Activated T-cell treated with anti-CD3 and anti-CD28 coated beads for 24 hours (primary cell): Measurements from ENCODE around the gene EVX2.

Experiments
- DNase-seq: peaks from one replicate; pipeline ENCODE4 v3.0.0-alpha.2; 2020; ENCODE audit warnings: low read depth

EVX2 gene

DNA sequence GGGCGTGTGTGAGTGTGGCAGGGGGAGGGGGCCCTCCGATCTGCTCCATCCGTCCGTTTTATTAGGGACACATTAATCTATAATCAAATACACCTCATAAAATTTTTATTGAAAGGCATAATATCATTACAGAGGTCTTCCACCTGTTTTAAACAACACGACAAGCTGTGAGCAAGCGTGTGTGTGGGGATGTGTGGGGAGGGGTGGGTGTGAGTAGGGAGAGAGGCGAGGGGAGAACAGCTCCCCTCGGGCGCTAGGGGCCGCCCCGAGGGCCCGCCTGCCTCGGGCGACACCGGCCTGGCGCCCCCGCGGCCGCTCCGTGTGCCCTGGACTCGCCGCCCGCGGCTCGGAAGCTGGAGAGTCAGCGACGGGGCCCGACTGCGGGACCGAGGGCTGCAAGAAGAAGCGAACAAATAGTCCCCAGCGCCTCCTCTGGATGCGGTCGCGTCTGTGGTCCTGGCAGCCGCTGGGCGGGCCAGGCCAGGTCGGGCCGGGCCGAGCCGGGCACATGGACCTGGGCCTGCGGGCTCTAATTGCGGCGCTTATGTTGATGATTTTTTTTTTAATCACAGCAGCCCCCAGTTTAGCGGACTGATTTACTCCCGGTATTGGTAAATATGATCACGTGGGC is 38.4 kb upstream of the EVX2 start:
- no peak for DNase-seq

DNA sequence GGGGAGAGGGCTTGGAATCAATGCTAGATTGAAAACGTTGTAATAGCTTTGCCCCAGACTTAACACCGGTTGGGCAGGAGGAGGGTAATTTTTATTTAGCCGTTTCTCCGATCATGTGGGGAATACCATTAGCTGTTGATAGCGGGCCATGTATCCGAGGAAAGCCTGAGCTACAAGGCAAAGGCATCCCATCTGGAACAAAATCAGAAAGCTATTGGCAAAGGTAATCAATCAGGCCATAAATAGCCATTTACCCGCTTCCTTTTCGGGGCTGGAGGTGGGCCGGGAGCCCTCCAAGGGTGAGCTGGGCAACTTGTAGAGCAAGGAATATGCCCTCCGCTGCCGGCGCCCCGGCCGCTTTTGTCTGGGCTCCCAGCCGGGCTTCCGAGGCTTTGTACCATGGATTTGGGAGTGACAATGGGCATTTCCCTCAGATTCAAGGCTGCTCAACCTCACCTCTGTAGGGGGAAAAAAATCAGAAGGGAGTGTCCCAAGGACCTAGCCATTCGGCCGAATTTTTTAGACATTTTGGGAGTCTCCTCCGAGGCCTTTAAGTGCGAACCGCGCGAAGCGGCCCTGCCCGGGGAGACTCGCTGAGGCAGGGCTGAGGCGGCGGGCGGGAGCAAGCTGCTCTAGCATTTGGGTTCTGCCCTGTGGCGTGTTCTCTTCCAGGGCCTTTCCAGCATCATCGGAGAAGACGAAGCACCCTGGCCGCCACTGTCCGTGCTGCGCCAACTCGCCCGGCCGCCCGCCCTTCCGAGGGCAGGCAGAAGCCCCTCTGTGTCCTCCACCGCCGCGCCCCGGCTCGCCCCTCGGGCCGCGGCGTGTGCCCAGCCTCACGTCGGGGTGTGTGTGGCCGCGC is 37.7 kb upstream of the EVX2 start:
- DNase-seq: no peak

DNA sequence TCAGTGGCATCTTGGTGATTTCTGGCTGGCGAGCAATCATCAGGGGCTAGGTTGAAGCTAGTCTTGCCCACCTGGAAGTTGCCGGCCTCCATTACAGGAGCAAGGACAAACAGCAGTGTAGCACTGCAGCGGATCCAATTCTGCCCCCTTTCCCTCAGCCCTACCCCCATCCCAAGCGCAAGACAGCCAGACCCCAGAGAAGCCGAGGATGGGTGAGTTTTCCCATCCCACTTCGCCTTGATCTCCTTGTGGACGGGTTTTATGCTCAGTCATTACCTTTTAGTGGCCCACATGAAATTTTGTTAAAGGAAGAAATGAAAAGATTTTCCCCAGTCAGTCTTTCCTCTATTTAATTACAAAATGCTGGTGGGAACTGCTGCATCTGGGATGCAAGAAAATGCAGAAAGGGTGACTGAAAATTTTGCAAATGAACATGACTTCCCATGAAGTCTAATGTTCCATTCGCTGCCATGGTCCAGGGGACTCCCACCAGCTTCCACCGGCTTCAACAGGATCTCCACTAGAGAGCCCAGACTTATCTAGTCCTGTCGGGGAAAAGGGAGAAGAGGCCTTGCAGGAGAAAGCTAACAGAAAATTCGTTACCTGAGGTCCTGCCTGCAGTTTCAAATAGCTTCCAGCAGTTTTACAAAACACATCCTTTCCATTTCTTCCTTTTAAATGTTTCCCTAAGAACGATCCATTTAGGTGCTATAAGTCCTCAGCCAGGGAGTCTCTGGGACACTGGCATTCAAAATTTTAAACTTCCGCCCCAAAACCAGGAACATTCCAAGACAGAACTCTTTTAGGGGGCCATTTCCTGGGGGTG is 36.8 kb upstream of the EVX2 start:
- DNase-seq: no peak

DNA sequence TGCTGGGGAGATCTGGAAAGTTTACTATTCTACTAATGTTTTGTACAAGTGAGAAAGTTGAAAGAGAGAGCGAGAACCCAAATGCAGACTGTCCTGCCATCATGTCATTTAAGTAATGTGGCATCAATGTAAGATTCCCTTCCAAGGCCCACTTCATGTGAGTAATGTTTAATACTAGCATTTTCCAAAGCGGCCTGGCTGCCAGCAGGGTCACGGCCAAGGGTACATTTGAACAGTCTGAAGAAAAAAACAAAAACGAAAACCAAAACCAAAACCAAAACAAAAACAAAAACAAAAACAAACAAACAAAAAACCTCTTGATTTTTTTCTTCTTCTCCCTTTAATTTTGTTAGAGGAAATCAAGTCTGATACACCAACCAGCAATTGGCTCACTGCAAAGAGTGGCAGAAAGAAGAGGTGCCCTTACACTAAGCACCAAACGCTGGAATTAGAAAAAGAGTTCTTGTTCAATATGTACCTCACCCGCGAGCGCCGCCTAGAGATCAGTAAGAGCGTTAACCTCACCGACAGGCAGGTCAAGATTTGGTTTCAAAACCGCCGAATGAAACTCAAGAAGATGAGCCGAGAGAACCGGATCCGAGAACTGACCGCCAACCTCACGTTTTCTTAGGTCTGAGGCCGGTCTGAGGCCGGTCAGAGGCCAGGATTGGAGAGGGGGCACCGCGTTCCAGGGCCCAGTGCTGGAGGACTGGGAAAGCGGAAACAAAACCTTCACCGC is 35.0 kb upstream of the EVX2 start:
- DNase-seq: no peak

DNA sequence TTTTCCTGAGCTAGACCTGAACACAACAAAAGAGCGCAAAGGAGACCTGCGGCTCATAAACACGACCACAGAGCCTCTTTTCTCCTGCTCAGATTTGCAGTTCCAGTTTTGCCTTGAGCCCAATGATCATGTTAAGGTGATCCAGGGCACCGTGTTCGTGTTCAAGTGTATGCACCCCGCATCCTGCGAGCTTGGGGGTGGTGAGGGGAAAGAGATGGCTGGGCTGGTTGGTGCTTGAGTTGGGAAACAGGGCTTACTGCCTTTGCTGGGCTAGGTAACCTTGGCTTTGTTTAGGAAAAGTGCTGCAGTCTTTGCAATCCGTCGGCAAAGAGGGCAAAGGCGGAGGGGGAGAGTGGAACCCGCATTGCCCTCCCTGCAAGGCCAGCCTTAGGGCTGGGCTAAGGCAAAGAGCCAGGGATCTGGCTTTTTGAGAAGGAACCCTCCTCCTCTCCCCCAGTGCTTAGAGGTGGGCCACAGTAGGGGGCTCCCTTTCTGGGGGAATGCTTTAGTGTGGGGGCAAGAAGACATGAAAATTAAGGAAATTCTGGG is 34.1 kb upstream of the EVX2 start:
- DNase-seq: no peak

DNA sequence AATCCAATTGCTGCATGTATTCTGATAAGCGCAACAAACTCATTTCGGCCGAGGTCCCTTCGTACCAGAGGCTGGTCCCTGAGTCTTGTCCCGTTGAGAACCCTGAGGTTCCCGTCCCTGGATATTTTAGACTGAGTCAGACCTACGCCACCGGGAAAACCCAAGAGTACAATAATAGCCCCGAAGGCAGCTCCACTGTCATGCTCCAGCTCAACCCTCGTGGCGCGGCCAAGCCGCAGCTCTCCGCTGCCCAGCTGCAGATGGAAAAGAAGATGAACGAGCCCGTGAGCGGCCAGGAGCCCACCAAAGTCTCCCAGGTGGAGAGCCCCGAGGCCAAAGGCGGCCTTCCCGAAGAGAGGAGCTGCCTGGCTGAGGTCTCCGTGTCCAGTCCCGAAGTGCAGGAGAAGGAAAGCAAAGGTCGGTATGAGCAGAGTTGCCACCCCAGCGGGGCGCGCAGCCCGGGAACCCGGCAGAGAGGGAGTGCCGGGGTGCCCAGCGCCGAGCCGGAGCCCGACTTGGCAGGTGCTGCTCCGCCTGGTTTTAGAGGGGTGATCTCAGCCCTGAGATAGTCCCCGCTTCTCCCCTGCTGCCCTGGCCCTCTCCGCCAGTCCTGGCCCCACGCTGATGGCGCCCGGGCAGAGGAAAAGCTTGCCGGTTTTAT is 33.5 kb upstream of the EVX2 start:
- DNase-seq: no peak

DNA sequence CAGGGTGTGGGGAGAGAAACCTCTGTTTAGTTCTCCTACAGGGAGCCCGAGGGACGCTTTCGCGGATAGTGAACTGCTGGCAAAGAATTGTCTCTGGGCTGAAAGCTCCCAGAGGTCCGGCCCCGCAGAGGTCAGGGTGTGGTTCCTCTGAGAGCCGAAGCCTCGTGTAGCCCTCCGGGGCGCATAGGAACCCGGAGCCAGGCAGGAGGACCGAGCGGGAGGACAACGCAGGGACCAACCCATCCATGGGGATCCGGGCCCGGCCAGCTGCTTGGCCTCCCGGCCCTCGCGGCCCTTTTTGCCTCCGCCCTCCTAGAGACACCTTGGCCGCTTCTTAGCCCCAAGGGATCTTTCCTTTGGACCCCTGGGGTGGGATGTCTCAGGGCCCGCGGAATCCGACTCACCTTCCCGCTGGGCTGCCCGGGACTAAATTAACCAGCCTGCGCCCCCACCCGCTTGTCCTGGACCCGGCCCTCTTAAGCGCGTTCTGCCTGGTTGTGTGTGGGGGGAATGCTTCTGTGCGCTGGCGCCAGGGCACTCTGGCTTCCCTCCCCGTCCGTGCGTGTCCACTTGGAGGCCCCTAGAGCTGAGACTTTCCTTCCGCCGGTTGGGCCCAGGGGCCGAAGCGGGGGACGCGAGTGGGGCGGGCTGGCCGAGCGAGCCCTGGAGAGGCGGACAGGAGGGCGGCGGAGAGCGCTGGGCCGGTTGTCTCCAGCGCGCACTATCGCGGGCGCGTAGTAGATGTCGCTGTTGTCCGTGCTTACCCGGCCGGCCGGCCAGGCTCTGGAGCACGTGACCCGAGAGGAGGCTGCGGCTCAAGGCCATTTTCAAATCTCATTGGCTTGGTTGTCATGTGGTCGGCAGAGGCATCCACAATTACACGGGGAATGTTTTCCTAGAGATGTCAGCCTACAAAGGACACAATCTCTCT is 32.4 kb upstream of the EVX2 start, which contains the start of gene HOXD10:
Gene HOXD10, plus strand, starts transcription at position 896 of the 931 bp plus-strand sequence. CDS start 56 bp downstream, outside the sequence.
- DNase-seq: no peak

GRCh38 chr2:176114930-176115625 is 31.3 kb upstream of the EVX2 start:
- no peak for DNase-seq

DNA sequence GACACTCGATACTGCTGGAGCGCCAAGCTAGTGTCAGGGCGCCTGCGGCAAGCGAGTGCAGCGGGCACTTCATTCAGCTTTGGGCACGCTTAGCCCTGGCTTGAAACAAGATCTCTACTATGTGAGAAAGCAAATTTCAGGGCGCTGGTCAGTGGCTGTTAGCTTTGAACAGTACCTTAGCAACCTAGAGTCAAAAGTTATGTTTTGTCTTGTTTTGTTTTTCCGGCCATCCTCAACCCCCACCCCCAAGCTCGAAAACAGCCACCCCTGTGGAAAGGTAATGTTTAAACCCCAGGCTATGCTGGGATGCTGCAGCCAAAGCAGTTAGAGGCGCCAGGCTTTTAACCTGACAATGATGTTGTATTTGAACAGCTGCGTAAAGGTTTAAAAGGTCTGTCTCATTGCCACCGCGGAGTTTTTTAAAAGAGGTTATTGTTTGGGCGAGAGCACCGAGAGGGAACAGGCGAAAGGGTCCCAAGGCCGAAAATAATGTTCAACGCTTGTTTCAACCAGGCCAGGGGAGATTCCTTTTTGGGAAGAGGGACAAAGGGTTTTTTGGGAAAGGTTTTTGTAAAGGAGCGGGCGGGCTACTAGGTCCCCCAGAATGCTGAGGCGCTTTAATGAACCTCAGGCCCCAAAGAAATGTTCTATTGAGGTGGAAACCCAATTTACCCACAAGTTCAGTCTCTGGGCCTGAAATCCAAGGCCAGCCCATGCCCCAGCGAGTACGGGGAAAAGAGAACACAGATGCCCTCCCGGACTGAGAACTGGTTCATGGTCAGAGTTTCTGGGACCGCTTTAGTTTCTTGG is 30.6 kb upstream of the EVX2 start:
- no peak for DNase-seq

- no peak for DNase-seq
Observed at GRCh38 chr2:176112375-176113302, 28.9 kb upstream of the EVX2 start.

DNA sequence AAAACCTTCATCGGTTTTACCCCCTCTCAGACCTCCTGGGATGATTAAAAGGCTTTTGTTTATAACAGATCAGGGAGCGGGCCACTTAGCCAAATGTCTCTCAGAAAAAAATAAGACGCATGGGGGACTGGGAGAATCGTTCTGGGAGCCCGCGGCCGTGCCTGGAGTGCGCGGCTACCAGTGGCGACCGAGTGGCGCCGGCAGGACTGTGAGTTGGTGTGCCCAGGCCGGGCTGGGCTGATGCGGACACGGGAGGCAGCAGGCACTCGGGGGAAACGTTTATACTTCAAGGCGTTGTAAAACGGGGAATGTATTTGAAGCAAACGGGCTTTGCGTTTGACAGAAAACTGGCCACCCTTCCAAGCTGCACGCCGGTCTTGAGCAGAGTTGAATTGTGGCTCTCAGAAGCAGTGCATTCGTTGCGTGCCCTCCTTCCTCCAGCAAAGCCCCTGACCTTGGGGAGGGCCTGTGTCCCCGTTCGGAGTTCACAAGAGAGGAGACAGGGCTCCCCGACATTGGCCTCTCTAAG is 28.1 kb upstream of the EVX2 start:
- DNase-seq: no peak

- DNase-seq: no peak
Observed at GRCh38 chr2:176111309-176111663, 27.5 kb upstream of the EVX2 start.

GRCh38 chr2:176110415-176111308 is 26.9 kb upstream of the EVX2 start:
- no peak for DNase-seq

DNA sequence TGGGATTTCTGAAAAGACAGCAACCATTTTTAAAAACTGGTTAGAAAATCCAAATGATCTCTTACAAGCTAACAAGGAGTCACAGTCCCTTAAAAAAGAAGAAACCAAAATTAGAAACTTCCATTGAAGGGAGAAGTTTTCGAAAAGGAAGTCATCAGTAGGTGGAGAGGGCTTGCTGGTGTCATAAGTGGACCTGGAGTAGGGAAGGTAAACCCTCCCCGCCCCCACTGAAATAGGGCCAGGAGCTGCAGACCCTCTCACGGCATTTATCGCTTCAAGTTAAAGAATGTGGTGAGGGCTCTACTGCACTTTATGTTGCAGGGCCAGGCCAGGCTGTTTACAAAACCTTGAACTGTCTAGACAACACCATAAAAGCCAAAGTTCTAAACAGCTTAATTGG is 26.2 kb upstream of the EVX2 start:
- no peak for DNase-seq

DNA sequence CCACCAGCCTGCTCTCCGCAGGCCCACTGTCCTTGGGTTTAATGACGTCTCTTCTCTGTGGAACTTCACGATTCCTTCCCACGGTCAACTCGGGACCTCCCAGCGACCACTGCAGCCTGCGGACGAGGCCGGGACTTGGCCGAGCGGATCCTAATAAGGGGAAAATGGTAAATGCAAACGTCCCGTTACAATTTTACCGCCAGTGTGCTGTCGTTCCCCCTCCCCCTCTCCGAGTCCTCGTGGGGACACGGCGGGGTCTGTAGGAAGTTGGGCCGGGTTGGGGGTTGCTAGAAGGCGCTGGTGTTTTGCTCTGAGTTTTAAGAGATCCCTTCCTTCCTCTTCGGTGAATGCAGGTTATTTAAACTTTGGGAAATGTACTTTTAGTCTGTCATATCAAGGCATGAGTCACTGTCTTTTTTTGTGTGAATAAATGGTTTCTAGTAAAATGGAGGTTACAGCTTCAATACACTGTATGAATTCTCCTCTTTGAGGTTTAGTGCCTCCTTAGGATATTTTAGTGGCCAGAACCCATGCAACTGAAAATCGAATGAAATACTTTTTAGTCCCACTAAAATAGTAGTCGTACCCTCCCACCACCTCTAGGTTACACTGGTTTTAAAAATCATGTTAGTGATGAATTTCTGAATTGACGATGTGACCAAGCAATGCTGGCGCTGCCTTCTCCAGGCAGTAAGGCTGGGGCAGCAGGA is 25.6 kb upstream of the EVX2 start:
- DNase-seq: no peak
